ENCODE results near the gene C1QB.

Gene C1QB, protein sequence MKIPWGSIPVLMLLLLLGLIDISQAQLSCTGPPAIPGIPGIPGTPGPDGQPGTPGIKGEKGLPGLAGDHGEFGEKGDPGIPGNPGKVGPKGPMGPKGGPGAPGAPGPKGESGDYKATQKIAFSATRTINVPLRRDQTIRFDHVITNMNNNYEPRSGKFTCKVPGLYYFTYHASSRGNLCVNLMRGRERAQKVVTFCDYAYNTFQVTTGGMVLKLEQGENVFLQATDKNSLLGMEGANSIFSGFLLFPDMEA
- total RNA-seq, result 0 reads per million in 2 donors

DNA sequence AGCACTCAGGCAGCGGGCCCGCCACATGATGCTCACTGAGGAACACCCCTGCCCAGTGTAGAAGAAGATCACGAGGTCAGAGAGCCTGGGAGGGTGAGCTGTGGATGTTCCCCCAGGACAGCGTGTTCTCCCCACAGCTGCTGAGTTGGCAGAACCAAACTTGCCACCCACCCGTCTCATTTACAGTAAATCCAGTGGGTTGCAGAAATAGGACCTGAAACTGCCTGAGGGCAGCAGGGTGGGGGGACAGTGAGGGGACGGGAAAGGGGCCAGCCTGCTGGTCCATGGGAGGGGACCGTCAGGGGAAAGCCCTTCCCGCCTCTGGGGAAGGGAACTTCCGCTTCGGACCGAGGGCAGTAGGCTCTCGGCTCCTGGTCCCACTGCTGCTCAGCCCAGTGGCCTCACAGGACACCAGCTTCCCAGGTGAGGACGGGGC is at the start of gene C1QB:
Gene C1QB (plus strand): TSS at position 356 of the 436 bp plus-strand sequence. CDS start 6,227 bp downstream, outside the sequence.
- DNase-seq, result no peak

DNA sequence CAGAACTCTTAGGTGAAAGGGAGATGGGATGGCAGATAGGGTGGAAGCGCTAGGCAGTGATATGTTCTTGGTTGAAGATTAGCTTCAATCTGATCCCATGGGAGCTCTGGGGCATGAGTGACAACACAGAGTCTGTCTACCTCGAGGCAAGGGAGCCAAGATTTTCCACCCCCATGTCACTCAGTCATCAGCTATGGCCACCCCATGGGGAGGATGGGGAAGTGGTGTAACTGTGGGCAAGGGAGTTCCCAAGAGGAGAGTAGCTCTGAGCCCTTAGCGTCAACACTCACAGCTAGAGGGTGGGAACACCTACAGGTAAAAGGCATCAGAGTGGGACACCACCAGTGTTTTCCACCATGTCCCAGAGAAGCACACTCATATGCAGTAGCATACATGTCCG is 46.9 kb upstream of the C1QB start:
- no peak for DNase-seq

GRCh38 chr1:22607154-22607553 is 45.9 kb upstream of the C1QB start:
- no peak for DNase-seq

GRCh38 chr1:22608361-22608760 is 44.7 kb upstream of the C1QB start:
- DNase-seq, result no peak

GRCh38 chr1:22609291-22609690 is 43.7 kb upstream of the C1QB start:
- DNase-seq, result no peak

GRCh38 chr1:22611530-22611947 is 41.5 kb upstream of the C1QB start:
- no peak for DNase-seq

GRCh38 chr1:22612671-22613571 is 40.1 kb upstream of the C1QB start:
- no peak for DNase-seq

DNA sequence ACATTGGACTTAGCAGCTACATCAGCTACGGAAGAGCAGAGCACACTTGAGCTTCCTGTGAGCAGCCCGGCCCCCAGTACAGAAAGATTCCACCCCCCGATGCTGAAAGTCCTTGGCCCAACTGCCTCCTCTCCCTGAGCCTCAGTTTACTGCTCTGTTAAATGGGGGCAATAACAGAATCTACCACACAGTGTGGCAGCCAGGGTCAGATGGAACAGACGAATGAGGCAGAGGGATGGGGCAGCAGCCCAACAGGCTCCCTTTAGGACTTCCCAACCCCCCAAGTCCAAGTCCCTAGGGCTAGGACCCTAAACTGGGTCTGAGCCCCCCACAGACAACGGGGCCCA is 39.5 kb upstream of the C1QB start:
- no peak for DNase-seq

DNA sequence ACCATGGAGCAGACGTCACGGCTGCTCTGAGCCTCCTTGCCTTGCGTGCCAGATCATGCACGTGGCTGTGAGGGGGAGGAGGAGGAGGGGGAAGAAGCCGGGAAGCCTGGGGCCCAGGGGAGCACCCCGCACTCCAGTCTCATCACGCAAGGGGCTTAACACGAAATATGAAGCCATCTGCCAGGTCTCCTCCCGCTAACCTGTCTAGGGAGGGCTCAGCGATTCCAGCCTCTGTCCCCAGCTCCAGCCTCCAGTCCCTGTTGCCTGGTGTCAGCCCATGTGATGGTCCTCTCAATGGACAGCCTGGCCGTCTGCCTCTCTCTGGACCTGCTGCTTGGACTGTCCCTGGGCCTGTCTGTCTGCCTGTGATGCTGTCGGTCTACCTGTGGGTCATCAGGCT is 39.1 kb upstream of the C1QB start:
- DNase-seq, result no peak

DNA sequence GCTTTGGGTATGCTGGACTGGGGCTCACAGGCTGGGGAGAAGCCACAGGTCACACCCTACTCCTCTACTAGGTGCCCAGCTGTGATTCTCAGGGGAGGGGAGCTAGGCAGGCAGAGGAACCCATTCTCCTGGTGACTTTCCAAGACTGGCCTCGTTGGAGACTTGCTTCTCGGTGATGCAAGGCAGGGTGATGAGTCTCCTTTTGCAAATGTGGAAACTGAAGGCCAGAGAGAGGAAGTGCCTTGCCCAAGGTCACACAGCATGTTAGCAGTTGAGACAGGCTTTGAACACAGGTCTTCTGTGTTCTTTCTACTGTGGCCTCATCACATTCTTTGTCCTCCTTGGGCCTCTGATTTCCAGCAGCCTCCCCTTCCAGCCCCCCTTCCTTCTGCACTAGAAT is 37.1 kb upstream of the C1QB start:
- no peak for DNase-seq

GRCh38 chr1:22616571-22616970 is 36.5 kb upstream of the C1QB start:
- DNase-seq, result no peak

- no peak for DNase-seq
Measured at GRCh38 chr1:22618056-22618455, 35.0 kb upstream of the C1QB start.

- DNase-seq, result no peak
Measured at GRCh38 chr1:22619252-22619651, 33.8 kb upstream of the C1QB start.

DNA sequence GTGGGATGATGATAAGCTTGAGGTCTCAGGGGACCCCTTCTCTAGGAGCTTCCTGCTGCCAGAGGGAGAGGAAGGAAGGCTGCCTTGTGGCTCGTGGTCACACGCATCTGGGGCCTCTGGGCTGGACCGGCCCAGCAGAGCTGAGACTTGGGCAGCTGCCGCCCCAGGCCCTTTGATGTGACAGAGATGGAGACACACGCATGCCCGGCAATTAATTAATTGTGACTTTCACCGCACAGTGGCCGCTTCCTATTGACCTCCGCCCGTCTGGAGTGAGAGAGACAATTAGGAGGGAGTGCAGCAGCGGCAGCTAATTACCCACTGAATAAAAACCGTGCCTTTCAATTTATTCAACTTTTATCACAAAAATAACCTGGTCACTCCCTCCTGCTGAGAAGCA is 33.2 kb upstream of the C1QB start:
- no peak for DNase-seq

DNA sequence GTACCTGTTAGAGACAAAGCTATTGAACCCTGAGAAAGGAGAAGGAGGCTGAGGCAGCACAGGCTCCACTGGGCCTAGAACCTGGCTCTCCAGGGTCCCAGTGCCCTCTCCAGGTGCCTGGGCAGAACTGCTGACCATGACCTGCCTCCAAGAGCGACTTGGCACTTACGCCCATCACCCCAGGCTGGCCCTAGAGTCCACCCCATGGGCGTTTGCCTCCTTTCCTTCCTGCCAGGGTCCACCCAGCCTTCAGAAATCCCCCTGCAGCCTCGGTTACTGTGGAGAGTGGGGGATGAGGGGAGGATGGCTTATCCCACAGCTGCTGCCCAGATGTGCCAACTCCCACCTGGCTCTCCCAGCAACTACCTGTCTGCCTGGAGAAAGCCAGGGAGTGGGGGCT is 31.3 kb upstream of the C1QB start:
- no peak for DNase-seq

GRCh38 chr1:22625262-22625925 is 27.6 kb upstream of the C1QB start:
- no peak for DNase-seq

- no peak for DNase-seq
Measured at GRCh38 chr1:22626237-22627157, 26.5 kb upstream of the C1QB start.

- no peak for DNase-seq
Measured at GRCh38 chr1:22627331-22627730, 25.7 kb upstream of the C1QB start.

GRCh38 chr1:22628698-22629444 is 24.2 kb upstream of the C1QB start:
- no peak for DNase-seq

GRCh38 chr1:22629886-22630285 is 23.1 kb upstream of the C1QB start:
- no peak for DNase-seq

DNA sequence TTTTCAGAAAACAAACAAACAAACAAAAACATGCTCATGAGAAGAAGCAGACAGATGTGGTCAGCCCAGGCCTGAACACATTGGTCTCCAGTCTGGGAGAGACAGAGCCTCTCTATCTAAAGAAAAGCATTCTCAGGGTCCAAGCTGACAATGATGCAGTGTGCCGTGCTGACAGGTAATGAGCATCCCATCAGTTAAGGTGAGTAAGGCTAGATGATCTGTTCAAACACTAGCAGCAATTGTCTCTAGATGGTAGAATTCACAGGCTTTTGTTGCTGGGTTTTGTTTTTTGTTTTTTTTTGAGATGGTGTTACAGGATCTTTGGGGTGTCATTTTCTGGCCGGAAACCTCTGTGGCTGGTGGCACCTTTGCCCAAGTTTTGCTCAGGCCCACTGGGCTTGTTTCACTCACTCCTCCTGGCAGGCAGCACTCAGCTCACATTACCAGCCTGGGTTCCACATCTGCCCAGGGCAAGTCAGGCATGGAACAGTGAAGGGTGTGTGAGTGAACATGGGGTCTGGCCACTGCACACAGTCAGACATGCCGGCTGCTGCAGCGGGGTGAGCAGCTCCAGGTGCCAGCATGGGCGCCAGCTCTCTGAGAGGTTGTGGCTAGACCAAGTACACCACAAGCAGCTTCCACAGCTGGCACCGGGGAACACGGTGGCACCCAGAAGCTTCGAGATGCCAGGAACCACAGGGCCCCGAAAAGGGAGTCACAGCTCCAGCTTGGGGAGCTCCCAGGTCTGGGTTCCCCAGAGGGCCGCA is 19.2 kb upstream of the C1QB start:
- no peak for DNase-seq

Measured in T-helper 9 cell (primary cell).